Measurements from ENCODE around the gene SLC38A2. TPM values are rescaled to one million over a fixed set of nuclear protein-coding genes. Genes with fewer than 3 reads are reported as not detected.

The SLC38A2 gene
- polyA plus RNA-seq, 1 donor from 2014 or later = 51.1 TPM

DNA sequence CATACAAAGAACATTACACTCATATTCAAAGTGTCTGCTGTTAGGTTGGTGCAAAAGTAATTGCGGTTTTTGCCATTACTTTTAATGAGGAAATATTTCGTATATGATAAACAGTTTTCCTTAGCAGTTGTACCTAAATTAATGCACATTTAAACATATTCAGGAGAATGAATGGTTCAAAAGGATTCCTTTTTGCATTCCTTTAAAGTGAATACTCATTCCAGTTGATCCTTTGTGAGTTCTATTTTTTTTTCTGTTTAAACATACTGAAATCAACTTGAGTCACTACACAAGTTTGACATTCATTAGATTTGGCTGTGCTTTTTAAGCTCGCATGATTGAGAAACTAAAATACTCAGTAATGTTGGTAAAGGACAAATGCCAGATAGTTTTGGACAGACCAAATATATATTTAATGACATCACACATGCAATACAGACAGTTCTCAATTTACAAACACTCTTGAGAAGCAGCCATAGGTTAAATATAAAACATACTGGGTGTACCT, 13.8 kb upstream of the SLC38A2 start:
- H3K4me3 Mint-ChIP-seq = peak overlapping the region; percentile 55 to 71 (median 64)
- peaks cover 56 to 62% (median 58%) of the 10 kb centered on the region in 3 donors for H3K4me1 Mint-ChIP-seq

DNA sequence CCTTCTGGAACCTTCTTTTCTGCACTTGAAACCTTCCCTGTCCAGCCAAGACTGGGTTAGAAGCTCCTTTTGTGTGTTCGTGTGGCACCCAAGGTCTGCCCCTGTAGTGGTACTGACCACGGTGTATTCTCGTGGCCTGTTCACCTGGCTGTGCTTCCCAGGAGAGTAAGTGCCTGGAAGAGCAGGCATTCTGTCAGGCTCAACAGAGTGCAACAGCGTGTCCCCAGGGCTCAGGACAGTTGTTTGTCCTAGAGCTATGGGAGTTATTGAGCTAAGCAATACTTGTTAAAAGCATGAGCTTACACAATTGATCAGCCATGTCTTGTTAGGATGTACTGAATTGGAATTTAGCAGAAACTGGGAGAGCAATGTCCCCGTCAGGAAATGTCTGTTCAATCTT, 12.9 kb upstream of the SLC38A2 start:
- Mint-ChIP-seq H3K27ac (peak overlapping the region; percentile 74 to 90 (median 87)), H3K36me3 (peaks cover 2% of the 10 kb centered on the region), H3K4me3 (peak overlapping the region in 3 of 4 donors; percentile 54 to 92 (median 81)), H3K4me1 (peaks cover 47 to 52% (median 49%) of the 10 kb centered on the region in 3 donors), H3K9me3 (no peaks in the 10 kb centered on the region), H3K27me3 (no peaks in the 10 kb centered on the region)

More for the DNA sequence above, 13.8 kb upstream of the SLC38A2 start:
- Mint-ChIP-seq H3K36me3 (peaks cover 2% of the 10 kb centered on the region), H3K27ac (peak overlapping the region; percentile 77 to 97 (median 94)), H3K9me3 (no peaks in the 10 kb centered on the region), H3K27me3 (no peaks in the 10 kb centered on the region)

DNA sequence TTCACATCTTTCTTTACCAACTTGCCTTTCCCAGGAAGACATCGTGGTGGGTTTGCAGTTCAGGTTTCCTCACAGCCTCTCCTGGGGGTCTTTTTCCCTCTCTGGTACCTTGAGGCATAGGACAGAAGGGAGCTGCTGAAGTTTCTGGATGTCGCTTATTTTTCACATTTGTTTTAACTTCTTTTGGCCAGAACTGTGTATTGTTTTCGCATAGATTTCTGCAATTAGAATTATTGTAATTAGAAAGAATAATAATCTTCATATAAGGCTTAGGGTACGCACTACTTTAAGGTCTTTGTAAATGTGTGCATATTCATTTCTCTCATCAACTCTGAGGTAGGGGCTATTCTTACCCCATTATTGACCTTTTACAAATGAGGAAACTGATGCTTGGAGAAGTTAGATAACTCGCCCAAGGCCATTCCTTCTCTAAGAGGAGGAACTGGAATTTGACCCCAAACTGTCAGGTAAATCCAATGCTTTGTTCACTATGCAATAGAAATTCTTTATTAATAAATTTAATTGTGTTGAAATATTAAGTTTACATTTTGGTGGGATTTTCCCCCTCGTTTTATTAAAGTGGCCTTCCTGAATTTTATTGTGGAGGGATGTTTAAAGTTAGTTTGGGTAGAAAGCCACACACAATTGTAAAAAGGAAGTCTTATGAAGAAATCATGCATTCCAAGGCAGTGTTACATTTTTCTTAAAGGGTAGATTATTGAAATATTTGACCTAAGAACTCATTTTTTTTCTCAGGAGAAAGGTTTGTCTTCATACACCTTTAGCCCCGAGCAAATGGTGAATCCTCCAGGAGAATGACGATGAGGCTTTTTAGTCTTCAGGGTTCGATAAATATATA, 12.1 kb upstream of the SLC38A2 start:
- Mint-ChIP-seq H3K4me1 (peaks cover 39 to 45% (median 41%) of the 10 kb centered on the region in 3 donors), H3K27me3 (no peaks in the 10 kb centered on the region), H3K9me3 (no peaks in the 10 kb centered on the region), H3K36me3 (peaks cover 2% of the 10 kb centered on the region), H3K27ac (peak overlapping the region; percentile 93 to 97 (median 96)), H3K4me3 (peak overlapping the region; percentile 89 to 97 (median 94))

DNA sequence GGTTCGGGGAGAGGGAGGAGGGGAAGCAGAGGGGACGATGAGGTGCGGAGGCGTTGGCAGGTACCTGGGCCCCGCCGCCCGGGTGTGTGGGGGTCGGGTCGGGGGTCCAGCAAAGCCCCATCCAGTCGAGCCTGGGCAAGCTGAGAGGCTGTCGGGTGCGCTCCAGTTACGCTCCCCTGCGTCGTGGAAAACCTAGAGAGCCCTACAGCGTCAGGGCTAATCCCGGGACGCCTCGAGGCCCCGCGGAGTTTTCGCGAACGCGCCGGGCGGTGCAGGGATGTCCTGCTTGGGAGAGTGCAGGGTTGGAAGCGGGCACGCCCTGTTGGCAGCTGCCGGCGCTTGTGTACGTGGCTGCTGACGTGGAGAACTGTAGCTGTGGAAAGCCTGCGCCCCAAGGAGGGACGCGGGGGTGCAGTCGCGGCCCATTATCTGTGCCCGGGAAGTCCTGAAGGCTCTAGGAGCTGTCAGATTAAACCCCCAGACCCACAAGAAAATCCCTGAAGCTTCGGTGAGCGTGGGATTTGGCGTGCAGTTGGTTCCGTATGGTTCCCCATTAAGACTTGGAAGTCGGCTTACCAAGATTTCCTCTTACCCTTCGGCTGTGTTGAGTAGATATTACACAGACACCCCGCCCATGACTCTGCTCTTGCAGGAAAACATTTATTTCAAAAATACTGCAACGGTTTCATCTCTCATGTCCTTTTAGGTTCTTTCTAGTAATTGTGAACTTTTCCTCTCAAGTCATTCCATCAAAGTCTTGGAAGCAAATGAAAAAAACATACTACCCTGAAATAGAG, 11.3 kb upstream of the SLC38A2 start:
- Mint-ChIP-seq H3K4me1 (peaks cover 33 to 39% (median 35%) of the 10 kb centered on the region in 3 donors), H3K4me3 (peak overlapping the region; percentile 89 to 97 (median 94)), H3K9me3 (no peaks in the 10 kb centered on the region), H3K27ac (peak overlapping the region; percentile 93 to 97 (median 96)), H3K27me3 (no peaks in the 10 kb centered on the region), H3K36me3 (peaks cover 2% of the 10 kb centered on the region)

DNA sequence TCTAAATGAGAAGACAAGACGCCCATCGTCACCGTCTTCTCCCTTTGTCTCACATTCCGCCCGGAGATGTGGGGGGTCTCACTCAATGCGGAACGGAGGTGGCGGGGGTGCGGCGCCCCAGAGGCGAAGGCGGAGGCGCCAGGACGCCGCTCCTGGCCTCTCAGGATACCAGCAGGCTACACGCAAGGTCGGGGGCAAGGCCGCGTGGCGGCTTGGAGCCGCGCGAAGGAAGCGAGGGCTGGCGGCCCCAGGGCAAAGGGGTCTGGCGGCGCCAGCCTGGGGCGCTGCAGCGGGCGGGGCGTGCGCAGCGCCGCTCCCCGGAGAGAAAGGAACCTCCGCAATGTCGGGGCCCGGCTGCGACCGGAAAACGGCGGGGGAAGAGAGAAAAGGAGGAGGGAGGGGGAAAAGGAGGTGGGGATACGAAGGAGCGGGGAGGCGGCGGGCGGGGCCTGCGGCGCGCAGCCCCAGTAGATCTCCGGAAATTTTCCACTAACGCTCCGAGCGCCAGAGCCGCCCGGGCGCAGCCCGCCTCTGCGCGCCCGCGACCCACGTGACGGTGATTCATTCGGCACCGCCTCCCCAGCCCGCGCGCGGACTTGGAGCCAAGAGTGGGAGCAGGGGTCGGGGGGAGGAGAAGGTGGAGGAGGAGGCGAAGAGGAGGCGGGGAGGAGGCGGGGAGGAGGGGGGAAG, 10.5 kb upstream of the SLC38A2 start:
- H3K36me3 Mint-ChIP-seq = no peaks in the 10 kb centered on the region
- H3K27me3 Mint-ChIP-seq = no peaks in the 10 kb centered on the region
- no peaks in the 10 kb centered on the region for H3K9me3 Mint-ChIP-seq
- H3K27ac Mint-ChIP-seq = peak overlapping the region; percentile 93 to 97 (median 96)
- peak overlapping the region; percentile 89 to 97 (median 94) for H3K4me3 Mint-ChIP-seq
- peaks cover 28 to 34% (median 28%) of the 10 kb centered on the region in 3 donors for H3K4me1 Mint-ChIP-seq

DNA sequence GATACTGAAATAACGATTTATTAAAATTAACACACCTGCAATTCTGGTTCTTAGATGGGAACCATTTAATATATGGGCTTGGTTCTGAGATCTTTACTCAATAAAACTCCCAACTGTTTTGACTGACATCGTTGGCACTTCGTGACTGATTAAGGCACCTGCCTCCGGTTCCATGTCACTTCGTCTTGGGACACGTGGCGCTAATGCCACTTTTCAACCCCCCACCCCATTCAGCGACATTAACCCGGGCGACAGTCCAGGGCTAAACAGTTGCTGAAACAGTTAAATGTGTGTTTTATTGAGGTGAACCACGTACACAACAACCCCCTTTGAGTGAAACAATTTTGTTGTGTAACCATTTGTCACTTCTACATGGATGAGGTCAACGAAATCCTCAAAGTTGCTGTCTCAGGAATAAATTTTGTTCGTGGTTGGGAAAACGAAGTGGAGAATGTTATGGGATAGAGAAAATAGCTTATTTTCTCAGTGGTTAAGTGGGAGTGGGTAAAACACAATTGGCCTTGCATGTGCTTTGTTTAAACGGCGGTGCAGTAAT, 9.9 kb upstream of the SLC38A2 start:
- peaks cover 24 to 31% (median 27%) of the 10 kb centered on the region in 3 donors for H3K4me1 Mint-ChIP-seq
- H3K4me3 Mint-ChIP-seq = peak overlapping the region; percentile 89 to 97 (median 94)
- H3K9me3 Mint-ChIP-seq = no peaks in the 10 kb centered on the region
- no peaks in the 10 kb centered on the region for H3K27me3 Mint-ChIP-seq
- H3K27ac Mint-ChIP-seq = peak overlapping the region; percentile 93 to 96 (median 96)
- H3K36me3 Mint-ChIP-seq = no peaks in the 10 kb centered on the region

DNA sequence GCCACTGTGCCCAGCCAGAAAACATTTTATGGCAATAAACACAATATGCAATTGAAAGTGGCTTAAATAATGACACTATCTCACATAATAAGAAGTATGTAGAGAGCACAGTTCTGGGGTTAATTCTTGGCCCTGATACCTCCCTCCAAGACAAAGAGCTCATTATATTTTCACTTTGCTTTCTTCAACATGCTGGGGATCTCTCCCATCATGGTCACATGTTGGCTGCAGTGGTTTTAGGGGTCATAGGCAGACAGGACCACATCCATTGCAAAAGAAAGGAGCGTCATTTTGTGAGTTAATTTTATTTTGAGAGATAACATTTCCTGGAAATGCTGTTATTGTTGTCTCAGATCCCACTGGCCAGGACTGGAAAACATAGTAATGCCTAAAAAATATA, 8.3 kb upstream of the SLC38A2 start:
- H3K27ac Mint-ChIP-seq = peak overlapping the region in 1 of 3 donors; percentile 69
- peaks cover 15 to 22% (median 20%) of the 10 kb centered on the region in 3 donors for H3K4me1 Mint-ChIP-seq
- no peaks in the 10 kb centered on the region for H3K36me3 Mint-ChIP-seq
- H3K9me3 Mint-ChIP-seq = no peaks in the 10 kb centered on the region
- no peaks in the 10 kb centered on the region for H3K27me3 Mint-ChIP-seq
- peak overlapping the region in 1 of 4 donors; percentile 92 for H3K4me3 Mint-ChIP-seq

DNA sequence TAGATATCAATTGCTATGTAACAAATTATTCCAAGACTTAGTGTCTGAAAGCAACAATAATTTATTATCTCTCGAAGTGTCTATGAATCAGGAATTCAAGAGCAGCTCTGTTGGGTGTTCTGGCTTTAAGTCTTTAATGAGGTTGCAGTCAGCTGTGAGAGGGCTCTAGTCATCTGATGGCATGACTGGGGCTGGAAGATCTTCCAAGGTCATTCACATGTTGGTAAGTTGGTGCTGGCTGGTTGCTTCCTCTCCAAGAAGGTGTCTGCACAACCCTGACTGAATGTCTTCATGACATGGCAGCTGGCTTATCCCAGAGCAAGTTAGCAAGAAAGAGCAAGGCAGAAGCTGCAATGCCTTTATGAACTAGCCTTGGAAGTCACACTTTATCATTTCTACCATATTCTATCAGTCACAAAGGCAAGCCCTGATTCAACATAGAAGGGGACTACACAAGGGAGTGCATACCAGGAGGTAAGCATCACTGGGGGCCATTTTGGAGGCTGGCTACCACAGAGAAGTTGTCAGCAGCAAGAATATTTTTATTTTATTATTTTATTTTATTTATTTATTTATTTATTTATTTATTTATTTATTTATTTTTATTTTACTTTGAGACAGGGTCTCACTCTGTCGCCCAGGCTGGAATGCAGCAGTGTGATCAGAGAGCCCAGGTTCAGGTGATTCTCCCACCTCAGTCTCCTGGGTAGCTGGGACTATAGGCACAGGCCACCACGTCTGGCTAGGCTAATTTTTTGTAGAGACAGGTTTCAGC, 7.6 kb upstream of the SLC38A2 start:
- Mint-ChIP-seq H3K4me3 (peak overlapping the region in 1 of 4 donors; percentile 92), H3K36me3 (no peaks in the 10 kb centered on the region), H3K4me1 (peaks cover 9 to 16% (median 13%) of the 10 kb centered on the region in 3 donors), H3K27ac (peak overlapping the region in 2 of 3 donors; percentile 40 to 48), H3K27me3 (no peaks in the 10 kb centered on the region), H3K9me3 (no peaks in the 10 kb centered on the region)

DNA sequence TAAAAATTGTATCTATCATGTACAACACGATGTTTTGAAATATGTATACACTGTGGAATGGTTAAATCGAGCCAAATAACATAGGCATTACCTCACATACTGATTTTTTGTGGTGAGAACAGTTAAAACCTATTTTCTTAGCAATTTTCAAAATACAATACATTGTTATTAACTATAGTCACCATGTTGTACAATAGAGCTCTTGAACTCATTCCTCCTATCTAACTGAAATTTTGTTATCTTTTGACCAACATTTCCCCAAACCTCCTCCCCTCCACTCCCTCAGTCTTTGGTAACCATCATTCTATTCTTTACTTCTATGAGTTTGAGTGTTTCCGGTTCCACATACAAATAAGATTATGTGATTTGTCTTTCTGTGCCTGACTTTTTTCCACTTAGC, 6.8 kb upstream of the SLC38A2 start:
- H3K4me1 Mint-ChIP-seq = peaks cover 7 to 12% (median 9%) of the 10 kb centered on the region in 3 donors
- no peaks in the 10 kb centered on the region for H3K27me3 Mint-ChIP-seq
- no peaks in the 10 kb centered on the region for H3K36me3 Mint-ChIP-seq
- peak overlapping the region in 1 of 4 donors; percentile 81 for H3K4me3 Mint-ChIP-seq
- H3K27ac Mint-ChIP-seq = no peak overlapping the region
- H3K9me3 Mint-ChIP-seq = no peaks in the 10 kb centered on the region

DNA sequence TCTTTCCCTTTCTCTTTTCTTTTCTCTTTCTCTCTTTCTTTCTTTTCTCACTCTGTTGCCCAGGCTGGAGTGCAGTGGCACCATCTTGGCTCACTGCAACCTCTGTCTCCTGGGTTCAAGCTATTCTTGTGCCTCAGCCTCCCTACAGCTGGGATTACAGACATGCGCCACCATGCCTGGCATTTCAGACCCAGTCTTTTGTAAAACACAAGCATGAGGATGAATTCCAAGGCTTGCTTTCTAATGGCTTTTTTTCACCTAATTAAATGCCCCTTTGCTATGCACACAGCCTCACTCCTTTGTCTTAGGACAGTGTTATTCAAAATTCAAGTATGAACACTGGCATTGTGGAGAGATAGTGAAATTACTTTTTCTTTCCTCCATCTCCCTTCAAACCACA, 6.0 kb upstream of the SLC38A2 start:
- peak overlapping the region in 1 of 4 donors; percentile 55 for H3K4me3 Mint-ChIP-seq
- no peaks in the 10 kb centered on the region for H3K36me3 Mint-ChIP-seq
- H3K27me3 Mint-ChIP-seq = no peaks in the 10 kb centered on the region
- H3K4me1 Mint-ChIP-seq = peaks cover 9 to 16% (median 11%) of the 10 kb centered on the region in 3 donors
- no peaks in the 10 kb centered on the region for H3K9me3 Mint-ChIP-seq
- H3K27ac Mint-ChIP-seq = no peak overlapping the region

DNA sequence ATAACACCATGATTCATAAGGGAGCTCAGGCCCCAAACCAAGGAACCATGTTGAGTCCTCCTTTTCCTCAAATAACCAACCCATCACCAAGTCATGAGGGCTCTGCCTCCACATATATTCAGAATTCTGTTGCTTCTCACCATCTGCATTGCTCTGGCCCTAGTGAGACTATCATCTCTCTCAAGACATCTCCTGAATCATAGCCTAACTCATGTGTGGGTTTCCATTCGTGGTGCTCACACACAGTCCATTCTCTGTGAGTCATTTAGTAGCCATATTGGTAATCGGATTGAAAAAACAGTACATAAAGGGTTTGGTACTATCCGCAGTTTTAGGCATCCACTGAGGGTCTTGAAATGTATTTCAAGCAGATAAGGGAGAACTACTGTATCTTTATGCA, 5.1 kb upstream of the SLC38A2 start:
- H3K27ac Mint-ChIP-seq = peak overlapping the region in 1 of 3 donors; percentile 88
- peaks cover 9 to 15% (median 9%) of the 10 kb centered on the region in 3 donors for H3K4me1 Mint-ChIP-seq
- peak overlapping the region in 1 of 4 donors; percentile 57 for H3K4me3 Mint-ChIP-seq
- no peaks in the 10 kb centered on the region for H3K9me3 Mint-ChIP-seq
- no peaks in the 10 kb centered on the region for H3K36me3 Mint-ChIP-seq
- no peaks in the 10 kb centered on the region for H3K27me3 Mint-ChIP-seq

DNA sequence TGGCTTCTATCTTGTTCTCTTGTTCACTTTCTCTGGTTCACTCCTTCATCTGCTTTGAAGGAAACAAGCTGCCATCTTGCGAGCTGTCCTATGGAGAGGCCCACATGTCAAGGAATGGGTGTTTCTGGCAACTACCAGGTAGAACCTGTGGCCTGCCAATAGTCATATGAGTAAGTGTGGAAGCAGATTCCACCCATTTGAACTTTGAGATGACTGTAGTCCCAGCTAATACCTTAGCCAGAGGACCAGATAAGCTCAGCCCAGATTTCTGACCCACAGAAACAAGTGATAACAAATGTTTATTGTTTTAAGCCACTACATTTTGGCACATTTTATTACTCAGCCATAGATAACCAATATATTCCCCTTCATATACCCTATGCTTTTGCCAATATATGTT, 4.0 kb upstream of the SLC38A2 start:
- peaks cover 8 to 12% (median 12%) of the 10 kb centered on the region in 3 donors for H3K4me1 Mint-ChIP-seq
- H3K4me3 Mint-ChIP-seq = peak overlapping the region in 1 of 4 donors; percentile 27
- no peaks in the 10 kb centered on the region for H3K36me3 Mint-ChIP-seq
- H3K9me3 Mint-ChIP-seq = no peaks in the 10 kb centered on the region
- H3K27me3 Mint-ChIP-seq = no peaks in the 10 kb centered on the region
- no peak overlapping the region for H3K27ac Mint-ChIP-seq

DNA sequence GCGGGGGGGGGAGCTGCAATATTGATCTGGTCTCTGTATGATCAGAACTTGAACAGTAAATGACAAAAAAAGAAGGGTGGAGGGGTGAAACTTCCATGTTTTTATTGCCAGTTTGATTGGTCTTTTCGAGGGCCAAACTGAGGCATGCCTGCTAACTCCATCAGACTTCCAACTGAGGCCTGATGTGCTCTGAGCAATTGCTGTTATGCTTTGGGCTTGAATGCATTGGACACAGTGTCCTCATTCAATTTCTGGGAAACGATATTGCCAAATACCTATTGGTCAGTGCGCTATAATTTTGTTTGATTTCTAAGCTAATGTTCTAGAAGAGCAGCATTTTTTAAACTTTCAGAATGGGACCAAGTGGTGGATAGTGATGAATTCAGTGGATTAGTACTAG, 2.1 kb upstream of the SLC38A2 start:
- Mint-ChIP-seq H3K36me3 (peaks cover 2% of the 10 kb centered on the region), H3K4me3 (peak overlapping the region in 2 of 4 donors; percentile 5 to 100), H3K27ac (peak overlapping the region in 2 of 3 donors; percentile 59 to 100), H3K4me1 (peaks cover 13 to 30% (median 21%) of the 10 kb centered on the region in 3 donors), H3K27me3 (no peaks in the 10 kb centered on the region), H3K9me3 (peaks cover 0 to 2% (median 0%) of the 10 kb centered on the region in 3 donors)
